Measurements from ENCODE around the gene RYR2. TPM values are rescaled to one million over a fixed set of nuclear protein-coding genes. Genes with fewer than 3 reads are reported as not detected.

RYR2 gene
- total RNA-seq, 1 experiment from 2014 or later = 4.0 TPM

DNA sequence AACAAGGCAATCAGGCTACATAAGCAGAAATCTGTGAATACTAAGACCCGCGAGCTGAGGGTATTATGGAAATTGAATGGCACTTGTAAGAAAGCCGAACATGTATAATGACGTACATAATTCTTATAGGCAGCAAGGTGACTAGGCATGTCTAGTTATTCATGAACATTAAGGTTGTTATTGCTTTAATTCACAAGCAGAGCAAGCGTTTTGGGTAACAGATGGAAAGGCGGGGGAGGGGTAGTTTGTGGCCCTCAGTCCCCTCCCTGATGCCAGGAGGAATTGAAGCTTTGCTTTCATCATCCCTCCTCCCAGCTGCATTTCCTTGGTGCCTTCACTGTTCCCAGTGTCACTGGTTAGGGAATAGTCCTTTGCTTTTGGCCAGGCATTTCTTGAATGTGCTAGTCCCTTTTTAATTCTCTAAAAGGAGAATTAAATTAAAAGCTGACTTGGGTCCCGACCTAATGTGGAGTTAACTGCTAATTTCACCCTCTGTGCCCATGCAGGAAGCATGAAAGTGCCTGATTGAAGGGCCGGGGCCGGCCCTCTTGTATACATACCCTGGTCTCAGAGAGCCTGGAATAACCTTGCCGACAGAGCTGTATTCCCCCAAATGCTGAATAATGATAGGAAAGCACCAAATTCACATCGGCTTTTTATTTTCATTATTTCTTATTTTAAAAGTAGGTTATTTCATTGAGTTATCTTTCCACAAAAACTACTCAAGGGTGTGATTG, 42.5 kb downstream of the RYR2 start:
- H3K4me1 Mint-ChIP-seq (ENCODE audit: insufficient read depth, unreplicated experiment) = no peaks in the 10 kb centered on the region
- TF ChIP-seq, protein P1, sequence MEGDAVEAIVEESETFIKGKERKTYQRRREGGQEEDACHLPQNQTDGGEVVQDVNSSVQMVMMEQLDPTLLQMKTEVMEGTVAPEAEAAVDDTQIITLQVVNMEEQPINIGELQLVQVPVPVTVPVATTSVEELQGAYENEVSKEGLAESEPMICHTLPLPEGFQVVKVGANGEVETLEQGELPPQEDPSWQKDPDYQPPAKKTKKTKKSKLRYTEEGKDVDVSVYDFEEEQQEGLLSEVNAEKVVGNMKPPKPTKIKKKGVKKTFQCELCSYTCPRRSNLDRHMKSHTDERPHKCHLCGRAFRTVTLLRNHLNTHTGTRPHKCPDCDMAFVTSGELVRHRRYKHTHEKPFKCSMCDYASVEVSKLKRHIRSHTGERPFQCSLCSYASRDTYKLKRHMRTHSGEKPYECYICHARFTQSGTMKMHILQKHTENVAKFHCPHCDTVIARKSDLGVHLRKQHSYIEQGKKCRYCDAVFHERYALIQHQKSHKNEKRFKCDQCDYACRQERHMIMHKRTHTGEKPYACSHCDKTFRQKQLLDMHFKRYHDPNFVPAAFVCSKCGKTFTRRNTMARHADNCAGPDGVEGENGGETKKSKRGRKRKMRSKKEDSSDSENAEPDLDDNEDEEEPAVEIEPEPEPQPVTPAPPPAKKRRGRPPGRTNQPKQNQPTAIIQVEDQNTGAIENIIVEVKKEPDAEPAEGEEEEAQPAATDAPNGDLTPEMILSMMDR (IDR thresholded peaks at IDR 0.05; ENCODE audit: unreplicated experiment) = no peak
- H3K27me3 Mint-ChIP-seq (ENCODE audit: insufficient read depth, unreplicated experiment) = peaks cover 10% of the 10 kb centered on the region
- H3K4me3 Mint-ChIP-seq (ENCODE audit: unreplicated experiment) = no peak overlapping the region
- no peak overlapping the region for H3K27ac Mint-ChIP-seq (ENCODE audit: low read depth, unreplicated experiment)
- no peaks in the 10 kb centered on the region for H3K36me3 Mint-ChIP-seq (ENCODE audit: insufficient read depth, unreplicated experiment)
- H3K9me3 Mint-ChIP-seq (ENCODE audit: unreplicated experiment) = no peaks in the 10 kb centered on the region
- POLR2A ChIA-PET = interaction anchor here (0.5 to 1.3 kb wide), 4 partner anchors 12 to 683 kb away, joined by 3 read pairs; no protein-coding TSS in a partner anchor
- CTCF ChIA-PET = interaction anchor here (0.7 to 1.2 kb wide), 3 partner anchors 37 to 303 kb away, joined by 3 to 5 read pairs (median 4); no protein-coding TSS in a partner anchor
- intact Hi-C loops (cut with micrococcal nuclease) = no loop called here
- BruUV-seq (replicated peaks) = no TSS peak
- no peak for DNase-seq (ENCODE audit: unreplicated experiment)

DNA sequence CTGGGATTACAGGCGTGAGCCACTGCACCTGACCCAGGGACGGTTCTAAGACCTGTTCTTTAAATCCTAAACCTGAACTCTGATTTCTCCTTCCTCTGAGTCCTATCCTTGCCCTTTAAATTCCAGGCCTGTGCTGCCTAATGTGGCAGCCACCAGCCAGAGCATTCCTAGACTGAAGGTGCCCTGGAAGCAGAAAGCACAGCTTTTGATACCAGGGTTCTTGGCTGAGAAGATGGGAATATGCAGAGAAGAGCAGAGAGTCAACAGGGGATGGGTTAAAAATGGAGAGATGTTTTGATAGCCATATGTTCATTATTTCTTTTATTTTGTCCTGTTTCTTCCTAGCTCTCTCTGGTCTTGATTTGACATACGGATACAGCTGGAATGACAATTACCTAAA, 49.7 kb downstream of the RYR2 start:
- Mint-ChIP-seq H3K4me3 (ENCODE audit: unreplicated experiment) (no peak overlapping the region), H3K9me3 (ENCODE audit: unreplicated experiment) (no peaks in the 10 kb centered on the region), H3K27me3 (ENCODE audit: insufficient read depth, unreplicated experiment) (peaks cover 14% of the 10 kb centered on the region), H3K36me3 (ENCODE audit: insufficient read depth, unreplicated experiment) (no peaks in the 10 kb centered on the region), H3K27ac (ENCODE audit: low read depth, unreplicated experiment) (no peak overlapping the region), H3K4me1 (ENCODE audit: insufficient read depth, unreplicated experiment) (no peaks in the 10 kb centered on the region)
- CTCF ChIA-PET = no interaction called here
- no peak for DNase-seq (ENCODE audit: unreplicated experiment)
- intact Hi-C loops (cut with micrococcal nuclease) = no loop called here
- no TSS peak for BruUV-seq (replicated peaks)
- TF ChIP-seq, protein P1 (IDR thresholded peaks at IDR 0.05; ENCODE audit: unreplicated experiment) = no peak
- POLR2A ChIA-PET = no interaction called here

DNA sequence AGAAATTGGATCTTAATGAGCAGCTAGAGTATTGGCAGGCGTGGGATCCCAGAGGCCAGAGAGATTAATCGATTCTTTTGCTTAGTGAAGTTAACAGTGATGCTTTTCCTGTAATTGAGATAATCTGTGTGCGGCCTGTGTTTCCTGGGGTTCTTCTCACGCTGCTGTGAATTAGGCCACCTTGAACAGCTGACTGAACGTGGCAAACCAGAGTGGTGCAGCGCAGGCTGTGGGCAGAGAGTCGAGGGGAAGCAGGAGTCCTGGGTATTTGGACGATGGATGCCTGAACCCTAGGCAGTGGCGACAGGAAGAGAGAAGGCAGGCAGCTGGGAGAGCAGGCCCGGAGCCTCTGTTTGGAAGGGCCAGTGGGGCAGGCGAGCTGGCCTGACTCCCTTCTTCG, 51.7 kb downstream of the RYR2 start:
- no TSS peak for BruUV-seq (replicated peaks)

DNA sequence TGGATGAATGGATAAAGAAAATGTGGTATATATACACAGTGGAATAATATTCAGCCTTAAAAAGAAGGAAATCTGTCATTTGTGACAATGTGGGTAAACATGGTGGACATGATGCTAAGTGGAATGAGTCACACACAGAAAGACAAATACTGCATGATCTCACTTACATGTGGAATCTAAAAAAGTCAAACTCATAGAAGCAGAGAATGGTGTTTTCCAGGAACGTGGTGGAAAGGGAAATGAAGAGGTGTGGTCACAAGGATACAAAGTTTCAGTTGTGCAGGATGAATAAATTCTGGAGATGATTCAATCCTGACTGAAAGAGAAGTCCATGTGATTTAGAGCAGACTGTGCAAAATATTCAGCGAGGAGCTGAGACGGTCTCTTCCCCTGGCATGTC, 56.6 kb downstream of the RYR2 start:
- Mint-ChIP-seq H3K9me3 (ENCODE audit: unreplicated experiment) (no peaks in the 10 kb centered on the region), H3K4me1 (ENCODE audit: insufficient read depth, unreplicated experiment) (peaks cover 5% of the 10 kb centered on the region), H3K27ac (ENCODE audit: low read depth, unreplicated experiment) (no peak overlapping the region), H3K4me3 (ENCODE audit: unreplicated experiment) (no peak overlapping the region), H3K27me3 (ENCODE audit: insufficient read depth, unreplicated experiment) (peaks cover 28% of the 10 kb centered on the region), H3K36me3 (ENCODE audit: insufficient read depth, unreplicated experiment) (no peaks in the 10 kb centered on the region)
- CTCF ChIA-PET = interaction anchor here (1.0 kb wide), 1 partner anchor 14 kb away, joined by 3 read pairs; no protein-coding TSS in a partner anchor
- no TSS peak for BruUV-seq (replicated peaks)
- intact Hi-C loops (cut with micrococcal nuclease) = no loop called here
- TF ChIP-seq, protein P1 (IDR thresholded peaks at IDR 0.05; ENCODE audit: unreplicated experiment) = no peak
- POLR2A ChIA-PET = no interaction called here
- no peak for DNase-seq (ENCODE audit: unreplicated experiment)

More for the DNA sequence above, 51.7 kb downstream of the RYR2 start:
- H3K4me3 Mint-ChIP-seq (ENCODE audit: unreplicated experiment) = no peak overlapping the region
- no peaks in the 10 kb centered on the region for H3K36me3 Mint-ChIP-seq (ENCODE audit: insufficient read depth, unreplicated experiment)
- ChIA-PET CTCF (interaction anchor here (0.5 to 0.7 kb wide), 3 partner anchors 150 to 980 kb away, joined by 3 read pairs; no protein-coding TSS in a partner anchor), POLR2A (no interaction called here)
- no peak overlapping the region for H3K27ac Mint-ChIP-seq (ENCODE audit: low read depth, unreplicated experiment)
- peaks cover 4% of the 10 kb centered on the region for H3K4me1 Mint-ChIP-seq (ENCODE audit: insufficient read depth, unreplicated experiment)
- TF ChIP-seq, protein P1 (IDR thresholded peaks at IDR 0.05; ENCODE audit: unreplicated experiment) = no peak
- DNase-seq (ENCODE audit: unreplicated experiment) = no peak
- H3K27me3 Mint-ChIP-seq (ENCODE audit: insufficient read depth, unreplicated experiment) = peaks cover 21% of the 10 kb centered on the region
- intact Hi-C loops (cut with micrococcal nuclease) = no loop called here
- H3K9me3 Mint-ChIP-seq (ENCODE audit: unreplicated experiment) = no peaks in the 10 kb centered on the region

All from MCF 10A (cell line).